ENCODE measurements around the gene METTL8.

Gene METTL8

DNA sequence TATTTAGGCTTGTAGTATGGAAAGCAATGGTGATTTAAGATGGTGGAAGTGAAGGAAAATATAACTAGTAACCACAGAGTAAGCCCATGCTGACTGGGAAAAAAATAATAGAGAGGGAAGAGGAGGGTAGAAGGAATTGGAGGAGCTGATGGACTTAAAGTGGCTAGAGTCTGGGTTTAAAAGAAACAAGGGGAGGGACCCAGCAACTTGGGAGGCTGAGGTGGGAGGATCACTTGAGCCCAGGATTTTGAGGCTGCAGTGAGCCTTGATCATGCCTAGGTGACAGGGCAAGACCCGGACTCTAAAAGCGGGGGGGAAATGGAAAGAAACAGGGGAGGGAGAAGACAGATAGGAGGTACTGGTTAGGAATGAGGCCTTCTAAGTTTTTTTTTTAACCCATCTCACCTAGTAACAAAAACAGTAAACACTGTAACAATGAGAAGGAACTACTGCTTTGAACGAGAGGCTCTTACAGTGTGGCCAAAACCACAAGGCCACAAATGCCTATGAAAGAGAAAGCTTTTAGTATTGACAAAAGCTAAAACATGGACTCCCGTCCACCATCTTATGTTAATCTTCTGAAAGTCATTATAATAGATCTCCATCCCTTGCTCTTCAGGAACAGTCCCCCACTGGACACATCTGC is 26.6 kb downstream of the METTL8 start:
- H3K79me2 ChIP-seq (ENCODE audit: insufficient read depth, low read length) = peaks cover 20% of the 10 kb centered on the region; the same call in 1 of the 2 replicates
- no peaks in the 10 kb centered on the region for H3K9me2 ChIP-seq (replicated peaks; ENCODE audit: low read depth, low read length)
- no peaks in the 10 kb centered on the region for H3K36me3 ChIP-seq (ENCODE audit: insufficient read depth, low read length)
- no peak for TF ChIP-seq EZH2phosphoT487 (IDR thresholded peaks at IDR 0.05; ENCODE audit: borderline replicate concordance)
- TF ChIP-seq, protein P1, sequence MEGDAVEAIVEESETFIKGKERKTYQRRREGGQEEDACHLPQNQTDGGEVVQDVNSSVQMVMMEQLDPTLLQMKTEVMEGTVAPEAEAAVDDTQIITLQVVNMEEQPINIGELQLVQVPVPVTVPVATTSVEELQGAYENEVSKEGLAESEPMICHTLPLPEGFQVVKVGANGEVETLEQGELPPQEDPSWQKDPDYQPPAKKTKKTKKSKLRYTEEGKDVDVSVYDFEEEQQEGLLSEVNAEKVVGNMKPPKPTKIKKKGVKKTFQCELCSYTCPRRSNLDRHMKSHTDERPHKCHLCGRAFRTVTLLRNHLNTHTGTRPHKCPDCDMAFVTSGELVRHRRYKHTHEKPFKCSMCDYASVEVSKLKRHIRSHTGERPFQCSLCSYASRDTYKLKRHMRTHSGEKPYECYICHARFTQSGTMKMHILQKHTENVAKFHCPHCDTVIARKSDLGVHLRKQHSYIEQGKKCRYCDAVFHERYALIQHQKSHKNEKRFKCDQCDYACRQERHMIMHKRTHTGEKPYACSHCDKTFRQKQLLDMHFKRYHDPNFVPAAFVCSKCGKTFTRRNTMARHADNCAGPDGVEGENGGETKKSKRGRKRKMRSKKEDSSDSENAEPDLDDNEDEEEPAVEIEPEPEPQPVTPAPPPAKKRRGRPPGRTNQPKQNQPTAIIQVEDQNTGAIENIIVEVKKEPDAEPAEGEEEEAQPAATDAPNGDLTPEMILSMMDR (conservative IDR thresholded peaks at IDR 0.05; ENCODE audit: low read length) = no peak
- peaks cover 71% of the 10 kb centered on the region for H3K4me1 ChIP-seq (ENCODE audit: insufficient read depth, low read length, poor library complexity, severe bottlenecking)
- no peaks in the 10 kb centered on the region for H4K20me1 ChIP-seq (ENCODE audit: insufficient read depth, low read length, poor library complexity, severe bottlenecking)
- peaks cover 2% of the 10 kb centered on the region; the same call in 1 of the 2 replicates for H3K9me3 ChIP-seq (ENCODE audit: insufficient read depth, low read depth, low read length)
- H3K4me2 ChIP-seq (ENCODE audit: low read depth, low read length, poor library complexity, severe bottlenecking) = peak overlapping the region; percentile 53
- peak overlapping the region; percentile 33 for H3K4me3 ChIP-seq (ENCODE audit: low read length, poor library complexity, severe bottlenecking)
- H3K27me3 ChIP-seq (ENCODE audit: insufficient read depth, low read length, poor library complexity, severe bottlenecking) = no peaks in the 10 kb centered on the region
- no peak overlapping the region for H2AFZ ChIP-seq (ENCODE audit: low read length)
- H3K9ac ChIP-seq (ENCODE audit: low read depth, low read length, poor library complexity, severe bottlenecking) = peak overlapping the region; percentile 42
- peaks cover 6% of the 10 kb centered on the region; the same call in 1 of the 2 replicates for H3F3A ChIP-seq (ENCODE audit: low read depth)

DNA sequence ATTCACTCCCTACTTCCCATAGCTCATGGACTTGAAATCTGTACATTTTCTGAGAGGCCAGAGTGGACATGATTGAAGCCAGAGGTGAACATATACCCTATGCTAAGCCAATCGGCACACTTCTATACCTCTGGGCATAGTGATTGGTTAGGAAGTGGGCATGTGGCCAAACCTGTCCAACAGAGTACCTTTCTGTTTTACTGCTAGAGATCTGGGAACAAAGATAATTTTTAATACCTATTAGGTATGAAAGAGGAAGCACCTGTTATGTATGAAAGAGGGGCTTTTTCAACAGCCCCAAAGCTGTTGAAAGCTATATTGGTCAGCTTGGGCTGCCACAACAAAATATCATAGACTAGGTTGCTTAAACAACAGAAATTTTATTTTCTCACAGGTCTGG is 27.7 kb downstream of the METTL8 start:
- no peaks in the 10 kb centered on the region for H3K27me3 ChIP-seq (ENCODE audit: insufficient read depth, low read length, poor library complexity, severe bottlenecking)
- H3K36me3 ChIP-seq (ENCODE audit: insufficient read depth, low read length) = no peaks in the 10 kb centered on the region
- H3K4me3 ChIP-seq (ENCODE audit: low read length, poor library complexity, severe bottlenecking) = peak overlapping the region; percentile 33
- no peak overlapping the region for H2AFZ ChIP-seq (ENCODE audit: low read length)
- peak overlapping the region; percentile 53 for H3K4me2 ChIP-seq (ENCODE audit: low read depth, low read length, poor library complexity, severe bottlenecking)
- peaks cover 6% of the 10 kb centered on the region; the same call in 1 of the 2 replicates for H3F3A ChIP-seq (ENCODE audit: low read depth)
- peaks cover 10% of the 10 kb centered on the region for H3K9me3 ChIP-seq (ENCODE audit: insufficient read depth, low read depth, low read length)
- H4K20me1 ChIP-seq (ENCODE audit: insufficient read depth, low read length, poor library complexity, severe bottlenecking) = no peaks in the 10 kb centered on the region
- TF ChIP-seq, protein P1 (conservative IDR thresholded peaks at IDR 0.05; ENCODE audit: low read length) = no peak
- no peak for TF ChIP-seq EZH2phosphoT487 (IDR thresholded peaks at IDR 0.05; ENCODE audit: borderline replicate concordance)
- peaks cover 60% of the 10 kb centered on the region for H3K4me1 ChIP-seq (ENCODE audit: insufficient read depth, low read length, poor library complexity, severe bottlenecking)
- H3K9me2 ChIP-seq (replicated peaks; ENCODE audit: low read depth, low read length) = no peaks in the 10 kb centered on the region
- peak overlapping the region; percentile 42 for H3K9ac ChIP-seq (ENCODE audit: low read depth, low read length, poor library complexity, severe bottlenecking)
- peaks cover 20% of the 10 kb centered on the region; the same call in 1 of the 2 replicates for H3K79me2 ChIP-seq (ENCODE audit: insufficient read depth, low read length)

DNA sequence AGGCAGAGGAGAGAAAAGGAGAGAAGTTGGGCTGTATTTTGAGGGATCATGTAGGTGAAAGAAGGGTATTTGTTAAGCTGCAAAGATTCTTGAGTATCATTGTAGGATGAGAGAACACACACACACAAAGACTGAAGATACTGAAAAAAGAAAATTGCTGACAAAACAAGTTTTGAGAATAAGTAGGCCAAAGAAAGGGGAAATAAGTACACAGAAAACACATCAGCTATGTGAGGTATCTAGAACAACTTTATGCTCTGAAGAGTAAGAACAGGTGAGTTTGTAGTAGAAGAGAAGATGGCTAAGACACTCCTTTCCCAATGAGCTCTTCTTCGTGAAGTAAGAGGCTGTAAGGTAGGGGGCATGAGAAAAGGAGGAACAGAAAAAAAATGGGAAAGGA is 28.2 kb downstream of the METTL8 start:
- Histone ChIP-seq H3K36me3 (ENCODE audit: insufficient read depth, low read length) (no peaks in the 10 kb centered on the region), H2AFZ (ENCODE audit: low read length) (no peak overlapping the region), H3K9me3 (ENCODE audit: insufficient read depth, low read depth, low read length) (peaks cover 10% of the 10 kb centered on the region), H4K20me1 (ENCODE audit: insufficient read depth, low read length, poor library complexity, severe bottlenecking) (no peaks in the 10 kb centered on the region), H3K4me1 (ENCODE audit: insufficient read depth, low read length, poor library complexity, severe bottlenecking) (peaks cover 57% of the 10 kb centered on the region), H3K27me3 (ENCODE audit: insufficient read depth, low read length, poor library complexity, severe bottlenecking) (no peaks in the 10 kb centered on the region), H3F3A (ENCODE audit: low read depth) (peaks cover 6% of the 10 kb centered on the region; the same call in 1 of the 2 replicates), H3K4me3 (ENCODE audit: low read length, poor library complexity, severe bottlenecking) (no peak overlapping the region), H3K9me2 (replicated peaks; ENCODE audit: low read depth, low read length) (no peaks in the 10 kb centered on the region), H3K4me2 (ENCODE audit: low read depth, low read length, poor library complexity, severe bottlenecking) (peak overlapping the region; percentile 53), H3K79me2 (ENCODE audit: insufficient read depth, low read length) (peaks cover 17% of the 10 kb centered on the region; the same call in 1 of the 2 replicates), H3K9ac (ENCODE audit: low read depth, low read length, poor library complexity, severe bottlenecking) (no peak overlapping the region)
- TF ChIP-seq EZH2phosphoT487 (IDR thresholded peaks at IDR 0.05; ENCODE audit: borderline replicate concordance) = no peak
- TF ChIP-seq, protein P1 (conservative IDR thresholded peaks at IDR 0.05; ENCODE audit: low read length) = no peak
